ENCODE measurements around the gene RAD51B. TPM values are rescaled to one million over a fixed set of nuclear protein-coding genes. Genes with fewer than 3 reads are reported as not detected.
A peak's percentile ranks its signal among the peaks of the same experiment; 100 is the strongest.
"Not testable (repeated sequence)": the region's sequence is repeated elsewhere in the genome, so short reads cannot be mapped to it uniquely, and the experiment has no call there.

The RAD51B gene
- polyA plus RNA-seq, 10 donors: 5.3 to 10.7 (median 7.5) TPM

- DNase-seq: no peak
Observed at GRCh38 chr14:68075382-68076029, 255.9 kb downstream of the RAD51B start.

DNA sequence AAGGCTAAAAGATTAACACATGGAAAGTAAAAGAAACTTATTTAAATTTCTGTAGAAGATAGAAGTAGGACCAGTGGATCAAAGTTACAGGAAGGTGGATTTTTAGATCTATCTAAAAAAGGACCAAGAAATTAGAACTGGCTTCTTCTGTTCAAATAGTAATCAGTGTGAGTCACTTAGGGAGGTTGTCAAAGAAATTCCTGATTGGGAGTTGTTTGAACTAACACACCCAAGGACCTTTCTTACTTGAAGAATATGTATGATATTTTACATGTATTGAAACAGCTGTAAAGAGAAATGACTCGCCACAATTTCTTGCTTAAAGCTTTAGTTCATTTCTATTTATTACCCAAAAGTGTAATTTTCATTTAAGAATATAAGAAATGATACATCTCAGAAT, 256.9 kb downstream of the RAD51B start:
- DNase-seq: no peak

DNA sequence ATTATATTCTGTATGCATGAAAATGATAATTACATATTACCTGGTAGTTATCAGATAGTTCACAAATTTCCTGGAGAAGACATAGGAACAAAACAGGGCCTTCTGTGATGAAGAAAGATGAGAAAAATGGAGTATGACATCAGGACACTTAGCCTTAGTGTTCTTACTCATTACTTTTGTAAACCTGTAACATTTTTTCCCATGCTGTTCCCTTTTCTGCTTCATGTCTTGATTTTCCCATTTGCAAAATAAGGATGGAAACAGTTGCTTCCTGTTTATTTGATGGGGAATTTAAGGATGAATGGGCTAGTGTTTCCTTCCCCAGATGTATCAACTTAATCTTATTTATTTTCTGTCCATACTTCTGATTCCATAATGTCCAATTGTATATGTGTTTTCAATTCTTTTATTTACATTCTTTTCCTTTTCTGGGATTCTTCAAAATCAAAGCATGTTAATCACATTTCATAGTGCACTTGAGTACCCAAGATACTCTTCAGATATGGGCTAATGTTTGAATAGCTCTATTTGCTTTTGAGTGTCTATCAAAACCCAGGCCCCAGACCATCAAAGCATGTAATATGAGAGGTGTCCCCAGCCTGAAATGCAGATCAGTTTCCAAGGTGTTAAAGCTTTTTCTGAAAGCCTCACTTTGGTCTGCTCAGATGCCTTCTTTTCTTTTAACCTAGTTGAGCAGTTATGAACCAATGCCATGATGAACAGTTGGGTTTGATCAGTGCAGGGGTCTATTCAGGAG, 260.5 kb downstream of the RAD51B start:
- DNase-seq: no peak

DNA sequence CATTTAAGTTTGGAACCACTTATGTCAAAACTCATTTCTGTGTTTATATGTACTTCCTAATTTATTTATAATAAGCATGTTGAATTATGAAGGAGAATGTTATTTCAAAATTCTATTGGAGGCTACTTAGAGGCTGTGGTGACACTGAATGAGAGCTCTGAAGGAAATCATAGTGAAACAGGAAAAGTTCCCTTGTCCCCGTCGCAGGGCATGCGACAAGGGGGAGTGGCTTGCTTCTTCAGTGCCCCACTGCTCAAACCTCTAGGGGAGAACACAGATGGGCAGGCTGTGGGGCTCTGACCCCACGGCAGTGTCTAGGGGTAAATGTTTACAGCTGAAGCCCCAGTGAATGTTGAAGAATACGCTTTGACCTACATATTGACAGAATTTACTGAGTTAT, 261.9 kb downstream of the RAD51B start:
- no peak for DNase-seq

DNA sequence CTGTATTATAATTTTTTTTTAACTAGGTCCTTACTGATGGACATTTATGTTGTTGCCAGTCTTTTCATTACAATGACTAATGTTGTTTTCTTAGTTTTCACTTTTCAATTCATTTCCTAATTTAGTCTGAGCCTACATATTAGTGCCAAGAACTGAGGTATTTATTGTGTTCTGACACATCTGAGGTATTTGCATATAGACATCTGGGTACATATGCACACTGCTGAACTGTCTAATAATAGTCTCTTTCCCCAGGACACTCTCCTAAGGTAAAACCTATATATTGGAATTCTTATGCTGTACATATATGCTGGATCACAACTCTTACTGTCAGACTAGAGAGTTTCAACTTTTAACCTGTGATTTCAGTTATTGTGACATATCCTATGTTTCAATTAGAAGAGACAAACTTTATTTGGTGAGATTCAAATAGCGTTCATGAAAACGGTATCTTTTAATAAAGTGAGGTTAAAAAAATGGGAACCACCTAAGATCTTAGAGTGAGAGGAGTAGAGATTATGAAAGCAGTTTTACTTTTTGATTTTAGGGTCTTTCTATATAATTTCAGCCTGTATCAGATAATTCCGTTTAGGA, 263.2 kb downstream of the RAD51B start:
- DNase-seq: no peak

- no peak for DNase-seq
Observed at GRCh38 chr14:68084256-68084655, 264.7 kb downstream of the RAD51B start.

DNA sequence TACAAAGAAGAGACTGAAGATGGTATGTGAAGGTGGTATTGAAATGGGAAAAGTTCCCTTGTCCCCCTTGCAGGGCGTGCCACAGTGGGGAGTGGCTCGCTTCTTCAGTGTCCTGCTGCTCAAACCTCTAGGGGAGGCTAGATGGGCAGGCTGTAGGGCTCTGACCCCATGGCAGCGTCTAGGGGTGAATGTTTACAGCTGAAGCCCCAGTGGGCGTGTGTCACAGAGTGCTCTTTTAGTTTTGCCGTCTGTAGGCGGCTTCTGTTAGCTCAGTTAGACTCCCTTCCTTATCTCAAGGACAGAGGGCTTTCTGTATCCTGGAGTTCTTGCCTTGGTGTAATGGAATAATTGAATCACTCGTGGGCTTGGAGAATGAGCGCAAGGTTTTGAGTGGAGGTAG, 266.2 kb downstream of the RAD51B start:
- no peak for DNase-seq

DNA sequence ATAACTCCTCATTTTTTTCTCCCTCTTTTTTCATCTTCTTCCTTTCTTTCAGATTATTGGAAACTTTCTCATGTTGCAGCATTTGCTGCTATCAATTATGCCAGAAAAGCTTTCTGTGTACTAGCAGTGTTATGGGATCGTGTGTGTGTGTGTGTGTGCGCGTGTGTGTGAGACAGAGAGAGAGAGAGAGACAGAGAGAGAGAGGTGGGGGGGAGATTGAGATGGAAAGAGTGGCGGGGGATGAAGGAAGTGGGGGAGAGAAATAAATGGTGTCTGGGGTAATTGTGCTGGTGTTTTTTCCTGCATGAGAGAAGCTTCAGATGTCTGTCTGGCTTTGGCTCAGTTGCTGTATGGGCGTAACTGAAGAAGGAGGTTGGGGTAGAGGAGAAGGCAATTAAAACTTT, 268.9 kb downstream of the RAD51B start:
- DNase-seq: peak; percentile 56 to 80 (median 61)

GRCh38 chr14:68089146-68089731, 269.7 kb downstream of the RAD51B start:
- peak; percentile 30 to 66 (median 42) for DNase-seq

DNA sequence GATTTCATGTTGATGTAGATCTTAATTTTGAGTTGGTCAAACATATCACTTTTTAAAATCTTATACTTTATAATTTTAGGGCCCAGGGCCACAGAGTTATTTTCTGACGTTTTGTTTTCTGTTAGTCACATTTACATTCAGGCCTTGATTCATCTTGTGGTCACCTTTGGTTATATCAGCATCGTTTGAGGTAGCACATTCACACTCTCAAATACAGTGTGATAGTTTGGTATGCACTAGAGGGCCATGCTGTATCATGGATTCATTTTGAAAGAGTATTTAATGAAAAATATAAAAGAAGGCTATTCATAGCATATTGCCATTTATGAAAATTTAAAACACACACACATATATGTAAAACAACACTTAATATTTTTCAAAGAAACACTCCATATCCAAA, 274.6 kb downstream of the RAD51B start:
- DNase-seq: no peak

- DNase-seq: no peak
Observed at GRCh38 chr14:68094752-68095151, 275.2 kb downstream of the RAD51B start.

DNA sequence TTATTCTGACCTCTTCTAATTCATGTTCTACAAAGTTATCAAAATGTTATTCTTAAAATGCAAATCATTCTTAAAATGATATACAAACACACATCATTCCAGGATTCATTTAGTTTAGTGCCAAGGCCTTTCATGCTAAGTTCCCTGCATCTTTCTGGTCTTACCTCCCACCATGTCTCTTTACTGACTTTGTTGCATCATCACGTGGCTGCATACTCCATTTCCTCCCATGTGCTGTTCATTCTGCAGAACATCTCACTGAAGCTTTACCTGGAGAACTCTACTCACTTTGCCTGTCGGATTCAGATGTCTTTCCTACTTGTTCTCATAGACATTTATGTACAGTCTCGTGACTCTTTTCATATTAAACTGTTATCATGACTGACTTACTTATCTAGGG, 278.1 kb downstream of the RAD51B start:
- DNase-seq: no peak

DNA sequence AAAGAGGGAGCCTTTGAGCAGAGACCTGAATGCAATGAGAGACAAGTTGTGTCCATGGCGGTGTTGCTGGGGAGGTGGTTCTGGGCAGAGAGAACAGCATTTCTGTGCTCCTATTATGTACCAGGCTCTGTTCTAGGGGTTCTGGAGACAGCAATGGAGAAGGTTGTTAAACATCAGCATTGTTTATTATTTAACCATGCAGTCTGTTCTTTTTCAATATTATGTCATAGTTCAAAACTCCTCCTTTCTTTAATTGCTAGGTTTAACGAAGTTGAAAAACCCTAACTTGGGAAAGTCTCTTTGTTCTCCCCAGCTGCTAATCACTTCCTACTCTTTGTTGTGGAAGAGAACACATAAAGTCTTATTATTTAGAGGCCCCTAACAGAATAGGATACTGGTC, 279.3 kb downstream of the RAD51B start:
- no peak for DNase-seq

DNA sequence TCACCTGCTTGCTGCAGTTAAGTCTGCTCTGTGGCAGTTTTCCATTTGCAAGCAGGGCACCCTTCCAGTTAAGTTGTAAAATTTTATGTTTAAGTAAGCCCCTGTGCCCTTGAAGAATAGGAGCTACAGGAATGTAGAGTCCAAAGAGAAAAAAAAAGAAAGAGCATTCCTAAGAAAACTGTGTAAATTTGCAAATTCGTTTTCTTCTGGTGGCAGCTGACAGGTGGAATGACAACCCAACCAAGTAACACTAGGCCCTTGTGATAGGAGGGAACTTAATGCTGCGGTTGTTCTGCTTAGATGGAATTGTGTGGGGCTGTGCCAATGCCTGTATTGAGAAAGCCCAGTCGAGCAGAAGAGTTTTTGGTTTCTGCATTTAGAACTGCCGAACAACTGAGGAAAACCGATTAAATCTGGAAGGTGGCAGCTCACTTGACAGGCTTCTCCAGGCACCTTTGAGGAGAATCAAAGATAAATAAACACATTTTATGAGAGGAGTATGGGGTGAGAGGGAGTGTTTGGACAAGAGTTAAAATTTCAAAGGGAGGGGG, 280.0 kb downstream of the RAD51B start:
- peak in 1 of 3 donors; percentile 50 for DNase-seq

DNA sequence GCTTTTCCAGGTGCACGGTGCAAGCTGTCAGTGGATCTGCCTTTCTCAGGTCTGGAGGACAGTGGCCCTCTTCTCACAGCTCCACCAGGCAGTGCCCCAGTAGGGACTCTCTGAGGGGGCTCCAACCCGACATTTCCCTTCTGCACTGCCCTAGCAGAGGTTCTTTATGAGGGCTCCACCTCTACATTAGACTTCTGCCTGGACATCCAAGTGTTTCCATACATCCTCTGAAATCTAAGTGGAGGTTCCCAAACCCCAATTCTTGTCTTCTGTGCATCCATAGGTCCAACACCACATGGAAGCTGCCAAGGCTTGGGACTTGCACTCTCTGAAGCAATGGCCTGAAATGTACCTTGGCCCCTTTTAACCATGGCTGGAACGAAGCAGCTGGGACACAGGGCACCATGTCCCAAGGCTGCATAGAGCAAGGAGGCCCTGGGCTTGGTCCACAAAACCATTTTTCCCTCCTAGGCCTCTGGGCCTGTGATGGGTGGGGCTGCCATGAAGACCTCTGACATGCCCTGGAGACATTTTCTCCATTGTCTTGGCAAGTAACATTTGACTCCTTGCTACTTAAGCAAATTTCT, 282.2 kb downstream of the RAD51B start:
- not testable (repeated sequence) for DNase-seq

GRCh38 chr14:68103853-68104252, 284.3 kb downstream of the RAD51B start:
- no peak for DNase-seq

- no peak for DNase-seq
Observed at GRCh38 chr14:68104518-68104917, 284.9 kb downstream of the RAD51B start.

DNA sequence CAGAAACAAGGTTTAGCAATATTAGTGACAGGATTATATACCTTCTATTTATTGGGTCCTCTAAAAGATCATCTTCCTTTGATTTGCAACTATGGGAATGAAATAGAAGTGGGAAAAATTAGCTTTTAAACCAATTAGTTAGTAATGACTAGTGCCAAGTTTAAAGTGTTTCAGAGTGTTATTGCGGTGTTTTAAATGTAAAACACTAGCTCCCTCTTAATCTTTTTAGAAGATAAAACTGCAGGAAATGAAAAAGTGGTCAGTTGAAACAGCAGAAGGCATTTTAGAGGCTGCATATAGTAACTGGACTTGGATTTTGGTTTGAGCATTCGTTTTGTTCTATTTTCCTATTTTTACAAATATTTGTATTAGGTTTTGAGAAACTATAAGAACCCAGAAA, 286.2 kb downstream of the RAD51B start:
- no peak for DNase-seq

- no peak for DNase-seq
Observed at GRCh38 chr14:68106456-68106855, 286.9 kb downstream of the RAD51B start.

GRCh38 chr14:68106905-68107304, 287.3 kb downstream of the RAD51B start:
- no peak for DNase-seq

DNA sequence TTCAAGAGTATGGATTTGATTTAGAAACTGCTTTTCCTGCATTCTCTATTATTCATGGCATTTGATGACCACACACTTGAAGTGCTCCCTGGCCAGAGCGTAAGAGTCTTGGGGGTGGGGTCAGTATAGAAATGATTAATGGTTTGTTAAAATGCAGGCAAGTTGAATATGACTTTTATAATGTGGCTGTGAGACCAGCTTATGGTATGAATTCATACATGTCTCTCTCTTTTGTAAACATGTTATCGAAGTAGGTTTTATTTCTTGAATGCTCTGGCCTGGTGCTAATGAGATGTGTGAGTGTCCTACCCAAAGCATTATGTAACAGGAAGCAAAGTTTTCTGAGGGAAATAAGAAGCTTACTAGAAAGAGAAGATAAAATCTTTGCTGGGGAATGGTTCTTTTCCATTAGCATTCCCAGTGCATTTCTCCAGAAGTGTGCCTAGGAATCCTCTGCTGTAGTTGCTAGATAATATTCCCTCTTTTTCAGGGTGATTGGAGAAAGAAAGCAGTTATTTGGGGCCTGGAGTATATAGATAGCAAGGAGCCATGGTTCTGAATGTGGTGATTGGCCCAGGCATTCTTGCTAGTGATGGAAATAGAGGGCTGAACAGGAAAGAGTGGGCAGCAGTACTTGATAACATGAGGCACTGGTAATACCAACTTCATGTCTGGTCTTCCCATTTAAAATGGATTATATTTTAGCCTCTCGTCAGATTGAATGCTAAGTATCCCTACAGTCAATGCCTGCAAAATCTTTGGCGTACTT, 289.7 kb downstream of the RAD51B start:
- DNase-seq: peak in 1 of 3 donors; percentile 45

All from muscle of back (tissue), 11 donors.